ENCODE measurements around the gene CARS2. TPM values are rescaled to one million over a fixed set of nuclear protein-coding genes. Genes with fewer than 3 reads are reported as not detected.

Gene CARS2
- polyA plus RNA-seq, 1 donor (not counting 4 experiments of a cell fraction or from before 2014, with no cell fraction given) = 90.0 TPM

GRCh38 chr13:110705356-110705825 lies 525 bp downstream of the CARS2 start:
- H4K20me1 ChIP-seq (ENCODE audit: control insufficient read depth, extremely low read depth, insufficient read depth, low read length) = no peaks in the 10 kb centered on the region
- H3K4me1 ChIP-seq (ENCODE audit: control insufficient read depth, extremely low read depth, insufficient read depth, low read length) = peaks cover 18% of the 10 kb centered on the region
- H3K4me3 ChIP-seq (ENCODE audit: control insufficient read depth in 2 of 3, extremely low read depth in 1 of 3, insufficient read depth in 2 of 3, low read depth in 1 of 3, low read length in 3 of 3) = peak overlapping the region; percentile 56 to 98 (median 91)
- no peak for TF ChIP-seq CTCF (optimal IDR thresholded peaks at IDR 0.05 in 1 of 3, IDR thresholded peaks at IDR 0.05 in 1 of 3, conservative IDR thresholded peaks at IDR 0.05 in 1 of 3; ENCODE audit: extremely low read depth in 1 of 3, insufficient read depth in 2 of 3, low read length in 3 of 3)
- no peak for TF ChIP-seq EZH2 (IDR thresholded peaks at IDR 0.05; ENCODE audit: low read length)
- H3K27me3 ChIP-seq (ENCODE audit: control insufficient read depth, extremely low read depth, insufficient read depth, low read length) = no peaks in the 10 kb centered on the region
- DNase-seq (ENCODE audit: low read depth, low spot score) (no peak), FAIRE-seq (no peak)
- H3K4me2 ChIP-seq (ENCODE audit: control insufficient read depth, extremely low read depth, insufficient read depth, low read depth, low read length) = peak overlapping the region; percentile 100
- peak overlapping the region; percentile 100 for H3K27ac ChIP-seq (ENCODE audit: control insufficient read depth, insufficient read depth, low read length)
- H2AFZ ChIP-seq (ENCODE audit: control insufficient read depth, low read length) = peak overlapping the region; percentile 32
- H3K79me2 ChIP-seq (ENCODE audit: control insufficient read depth, insufficient read depth, low read length) = peaks cover 34% of the 10 kb centered on the region
- H3K36me3 ChIP-seq (ENCODE audit: control insufficient read depth in 2 of 2, extremely low read depth in 1 of 2, insufficient read depth in 2 of 2, low read length in 2 of 2) = peaks cover 13 to 17% of the 10 kb centered on the region in 2 experiments
- H3K9me1 ChIP-seq (ENCODE audit: control insufficient read depth, extremely low read depth, insufficient read depth, low read length) = peaks cover 8% of the 10 kb centered on the region
- dilution Hi-C loops (cut with MboI; ENCODE audit: extremely low pct_ligation_motif_present, low sequenced_read_pairs) = no loop called here
- peak overlapping the region; percentile 99 for H3K9ac ChIP-seq (ENCODE audit: control insufficient read depth, extremely low read depth, insufficient read depth, low read length)
- no peaks in the 10 kb centered on the region for H3K9me3 ChIP-seq (ENCODE audit: control insufficient read depth, low read depth, low read length)

GRCh38 chr13:110702591-110703526 lies 3.1 kb downstream of the CARS2 start:
- peaks cover 20 to 36% of the 10 kb centered on the region in 2 experiments for H3K36me3 ChIP-seq (ENCODE audit: control insufficient read depth in 2 of 2, extremely low read depth in 1 of 2, insufficient read depth in 2 of 2, low read length in 2 of 2)
- no peaks in the 10 kb centered on the region for H4K20me1 ChIP-seq (ENCODE audit: control insufficient read depth, extremely low read depth, insufficient read depth, low read length)
- H3K4me3 ChIP-seq (ENCODE audit: control insufficient read depth in 2 of 3, extremely low read depth in 1 of 3, insufficient read depth in 2 of 3, low read depth in 1 of 3, low read length in 3 of 3) = no peak overlapping the region
- no peak for FAIRE-seq
- no peaks in the 10 kb centered on the region for H3K9me3 ChIP-seq (ENCODE audit: control insufficient read depth, low read depth, low read length)
- H3K27me3 ChIP-seq (ENCODE audit: control insufficient read depth, extremely low read depth, insufficient read depth, low read length) = no peaks in the 10 kb centered on the region
- H3K79me2 ChIP-seq (ENCODE audit: control insufficient read depth, insufficient read depth, low read length) = peaks cover 49% of the 10 kb centered on the region
- no peak overlapping the region for H2AFZ ChIP-seq (ENCODE audit: control insufficient read depth, low read length)
- no peak overlapping the region for H3K27ac ChIP-seq (ENCODE audit: control insufficient read depth, insufficient read depth, low read length)
- H3K9me1 ChIP-seq (ENCODE audit: control insufficient read depth, extremely low read depth, insufficient read depth, low read length) = peaks cover 8% of the 10 kb centered on the region
- H3K9ac ChIP-seq (ENCODE audit: control insufficient read depth, extremely low read depth, insufficient read depth, low read length) = no peak overlapping the region
- peaks cover 18% of the 10 kb centered on the region for H3K4me1 ChIP-seq (ENCODE audit: control insufficient read depth, extremely low read depth, insufficient read depth, low read length)
- TF ChIP-seq CTCF (optimal IDR thresholded peaks at IDR 0.05 in 1 of 3, IDR thresholded peaks at IDR 0.05 in 1 of 3, conservative IDR thresholded peaks at IDR 0.05 in 1 of 3; ENCODE audit: extremely low read depth in 1 of 3, insufficient read depth in 2 of 3, low read length in 3 of 3) (no peak), EZH2 (IDR thresholded peaks at IDR 0.05; ENCODE audit: low read length) (no peak)
- H3K4me2 ChIP-seq (ENCODE audit: control insufficient read depth, extremely low read depth, insufficient read depth, low read depth, low read length) = no peak overlapping the region
- no peak for DNase-seq (ENCODE audit: low read depth, low spot score)
- dilution Hi-C loops (cut with MboI; ENCODE audit: extremely low pct_ligation_motif_present, low sequenced_read_pairs) = no loop called here
